ENCODE results near the gene TRAPPC10. TPM values are rescaled to one million over a fixed set of nuclear protein-coding genes. Genes with fewer than 3 reads are reported as not detected.
A peak's percentile ranks its signal among the peaks of the same experiment; 100 is the strongest.

The TRAPPC10 gene
- total and polyA plus RNA-seq, 10 of the 15 experiments (the other 5 are each of a cell fraction or from before 2014, with no cell fraction given), result 1.1 to 39.6 (median 28.2) TPM

GRCh38 chr21:44011579-44012473, at the start of gene TRAPPC10 (continued):
- TF ChIP-seq ZBTB4 (CRISPR knock-in tag; IDR thresholded peaks at IDR 0.05), result 0 out of 2 replicates have a peak, but pooled peaks have one; percentile 17
- TF ChIP-seq USF1 (IDR thresholded peaks at IDR 0.05; ENCODE audit: borderline replicate concordance, extremely low read length, insufficient read depth, low read depth, low read length), result no peak
- no peak for TF ChIP-seq RAD21 (IDR thresholded peaks at IDR 0.05; ENCODE audit: insufficient read depth, low read depth, low read length)
- no peak for TF ChIP-seq FOXM1 (IDR thresholded peaks at IDR 0.05; ENCODE audit: low read depth, low read length)
- TF ChIP-seq BCLAF1 (IDR thresholded peaks at IDR 0.05), result no peak
- TF ChIP-seq ZNF24 (IDR thresholded peaks at IDR 0.05), result 0 out of 2 replicates have a peak, but pooled peaks have one; percentile 37
- peak; percentile 61 for TF ChIP-seq RELA (IDR thresholded peaks at IDR 0.05; ENCODE audit: borderline replicate concordance, partially characterized antibody)
- no peak for TF ChIP-seq TARDBP (IDR thresholded peaks at IDR 0.05; ENCODE audit: borderline replicate concordance)
- TF ChIP-seq ZNF384 (IDR thresholded peaks at IDR 0.05; ENCODE audit: borderline replicate concordance, low read depth, low read length), result no peak
- 0 out of 2 replicates have a peak, but pooled peaks have one; percentile 6 for TF ChIP-seq BCL11A (IDR thresholded peaks at IDR 0.05; ENCODE audit: low read depth, low read length)
- peak; percentile 73 for TF ChIP-seq MXI1 (IDR thresholded peaks at IDR 0.05; ENCODE audit: low read depth, low read length)
- no peak for TF ChIP-seq HSF1 (IDR thresholded peaks at IDR 0.05; ENCODE audit: low read depth, low read length)
- TF ChIP-seq SIN3A (IDR thresholded peaks at IDR 0.05; ENCODE audit: low read depth, low read length), result no peak; the same call in 1 of the 2 replicates
- peak; percentile 25; the same call in 1 of the 2 replicates for TF ChIP-seq TBL1XR1 (IDR thresholded peaks at IDR 0.05; ENCODE audit: low read depth, low read length)
- TF ChIP-seq MYC (IDR thresholded peaks at IDR 0.05; ENCODE audit: insufficient read depth, insufficient read length, insufficient replicate concordance, low read length, severe bottlenecking), result no peak
- no peak for TF ChIP-seq BMI1 (IDR thresholded peaks at IDR 0.05; ENCODE audit: borderline replicate concordance)
- TF ChIP-seq NFYA (IDR thresholded peaks at IDR 0.05; ENCODE audit: borderline replicate concordance, low read depth, low read length), result no peak
- no peak for TF ChIP-seq E2F4 (IDR thresholded peaks at IDR 0.05; ENCODE audit: low read depth, low read length)
- TF ChIP-seq CBFB (IDR thresholded peaks at IDR 0.05; ENCODE audit: low read depth), result no peak

Data from GM12878 (cell line).